ENCODE measurements around the gene THRB.
A peak's percentile ranks its signal among the peaks of the same experiment; 100 is the strongest.

The THRB gene

DNA sequence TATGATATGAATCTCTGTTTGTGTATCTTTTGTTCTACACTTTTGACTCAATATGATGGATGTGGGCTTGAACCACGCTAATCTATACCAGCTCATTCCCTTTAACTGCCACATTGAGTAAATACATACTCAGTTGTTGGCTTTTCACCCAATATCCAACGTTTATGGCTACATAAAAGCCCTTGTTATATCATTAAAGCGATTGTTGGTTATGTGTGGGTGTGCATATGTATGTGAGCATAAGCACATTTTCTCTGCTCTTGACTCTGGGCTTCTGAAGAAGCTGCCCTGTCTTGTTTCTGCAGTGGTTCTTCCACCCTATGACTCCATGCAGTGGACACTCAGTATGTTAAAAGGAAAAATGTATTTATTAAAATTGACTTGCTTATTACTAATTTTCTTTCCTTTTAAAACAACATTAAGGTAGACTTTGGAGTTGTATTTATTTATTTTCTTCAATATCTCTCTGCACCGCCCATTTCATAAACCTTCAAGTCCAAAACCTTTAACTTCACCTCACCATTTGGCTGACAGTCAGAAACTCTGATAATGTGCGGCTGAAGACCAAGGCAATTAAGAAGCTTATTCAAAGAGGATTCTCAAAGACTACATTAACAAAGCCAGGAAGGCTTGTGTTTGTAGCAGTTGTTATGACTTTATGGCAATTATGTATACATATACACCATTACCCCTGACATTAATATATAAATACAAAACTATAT is 156.1 kb downstream of the THRB start:
- Histone ChIP-seq H3K18ac (ENCODE audit: low read length) (no peak overlapping the region), H2BK120ac (ENCODE audit: low read depth, low read length) (no peak overlapping the region), H3K4ac (ENCODE audit: low read depth, low read length) (no peak overlapping the region), H3K4me2 (ENCODE audit: low read length) (no peak overlapping the region), H2AK5ac (ENCODE audit: low read length) (no peak overlapping the region), H2BK15ac (replicated peaks; ENCODE audit: low read depth) (no peak overlapping the region), H3K9ac (ENCODE audit: low read length) (no peak overlapping the region), H3K56ac (ENCODE audit: low read length) (no peak overlapping the region), H3K23ac (ENCODE audit: low read length) (no peak overlapping the region), H4K5ac (ENCODE audit: low read length) (no peak overlapping the region), H3K36me3 (ENCODE audit: control insufficient read depth, insufficient read depth, low read length) (no peaks in the 10 kb centered on the region), H4K8ac (ENCODE audit: low read depth, low read length) (no peak overlapping the region), H3K27ac (ENCODE audit: low read depth, low read length) (no peak overlapping the region), H3K79me1 (ENCODE audit: low read length) (no peaks in the 10 kb centered on the region), H3K79me2 (ENCODE audit: control insufficient read depth, insufficient read depth, low read length) (no peaks in the 10 kb centered on the region), H3K4me1 (ENCODE audit: control insufficient read depth, low read depth, low read length) (no peaks in the 10 kb centered on the region), H2BK5ac (ENCODE audit: low read length) (no peak overlapping the region), H3K27me3 (ENCODE audit: insufficient read depth, low read length, poor library complexity) (no peaks in the 10 kb centered on the region), H3K4me3 (ENCODE audit: low read length) (no peak overlapping the region)
- WGBS (ENCODE audit: extremely low coverage, insufficient coverage, low lambda C conversion rate), result no CpG with 5 or more reads among the region's 5 CpGs
- DNase-seq, result no peak

- no peaks in the 10 kb centered on the region for H3K36me3 ChIP-seq (ENCODE audit: control insufficient read depth, insufficient read depth, low read length)
- H3K4me2 ChIP-seq (ENCODE audit: low read length), result no peak overlapping the region
- no peak for DNase-seq
- H3K79me1 ChIP-seq (ENCODE audit: low read length), result no peaks in the 10 kb centered on the region
- H4K5ac ChIP-seq (ENCODE audit: low read length), result no peak overlapping the region
- no peak overlapping the region for H3K27ac ChIP-seq (ENCODE audit: low read depth, low read length)
- WGBS (ENCODE audit: extremely low coverage, insufficient coverage, low lambda C conversion rate), result no CpG with 5 or more reads among the region's 3 CpGs
- no peak overlapping the region for H2BK120ac ChIP-seq (ENCODE audit: low read depth, low read length)
- no peak overlapping the region for H2BK15ac ChIP-seq (replicated peaks; ENCODE audit: low read depth)
- H3K23ac ChIP-seq (ENCODE audit: low read length), result no peak overlapping the region
- H3K56ac ChIP-seq (ENCODE audit: low read length), result no peak overlapping the region
- H3K4me3 ChIP-seq (ENCODE audit: low read length), result no peak overlapping the region
- no peak overlapping the region for H3K9ac ChIP-seq (ENCODE audit: low read length)
- H3K4ac ChIP-seq (ENCODE audit: low read depth, low read length), result no peak overlapping the region
- no peaks in the 10 kb centered on the region for H3K4me1 ChIP-seq (ENCODE audit: control insufficient read depth, low read depth, low read length)
- no peak overlapping the region for H2BK5ac ChIP-seq (ENCODE audit: low read length)
- H3K27me3 ChIP-seq (ENCODE audit: insufficient read depth, low read length, poor library complexity), result no peaks in the 10 kb centered on the region
- no peak overlapping the region for H4K8ac ChIP-seq (ENCODE audit: low read depth, low read length)
- no peaks in the 10 kb centered on the region for H3K79me2 ChIP-seq (ENCODE audit: control insufficient read depth, insufficient read depth, low read length)
- H3K18ac ChIP-seq (ENCODE audit: low read length), result no peak overlapping the region
- no peak overlapping the region for H2AK5ac ChIP-seq (ENCODE audit: low read length)
Observed at GRCh38 chr3:24336101-24336500, 158.5 kb downstream of the THRB start.

DNA sequence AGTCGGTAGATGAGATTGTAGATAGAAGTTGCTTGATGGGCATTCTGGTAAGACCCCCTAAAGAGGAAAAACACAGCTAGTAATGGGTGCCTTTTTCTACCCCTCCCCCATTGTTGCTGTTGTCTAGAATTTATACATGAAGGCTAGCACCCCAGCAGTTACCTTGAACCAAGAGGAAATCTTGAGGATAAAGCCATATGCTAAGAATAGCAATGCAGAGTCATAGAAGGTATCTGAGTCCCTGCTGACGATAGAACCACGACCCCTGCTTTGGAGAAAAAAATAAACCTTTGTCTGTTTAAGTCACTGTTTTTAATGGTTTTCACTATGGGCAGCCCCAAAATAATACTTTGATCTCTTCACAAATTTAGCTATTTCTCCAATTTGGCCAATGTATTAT is 162.6 kb downstream of the THRB start:
- H3K9ac ChIP-seq (ENCODE audit: low read length), result no peak overlapping the region
- H3K4ac ChIP-seq (ENCODE audit: low read depth, low read length), result no peak overlapping the region
- H3K4me1 ChIP-seq (ENCODE audit: control insufficient read depth, low read depth, low read length), result no peaks in the 10 kb centered on the region
- no peaks in the 10 kb centered on the region for H3K27me3 ChIP-seq (ENCODE audit: insufficient read depth, low read length, poor library complexity)
- H3K4me2 ChIP-seq (ENCODE audit: low read length), result no peak overlapping the region
- H4K5ac ChIP-seq (ENCODE audit: low read length), result no peak overlapping the region
- H2BK5ac ChIP-seq (ENCODE audit: low read length), result no peak overlapping the region
- H3K36me3 ChIP-seq (ENCODE audit: control insufficient read depth, insufficient read depth, low read length), result no peaks in the 10 kb centered on the region
- no peak overlapping the region for H2BK15ac ChIP-seq (replicated peaks; ENCODE audit: low read depth)
- no peaks in the 10 kb centered on the region for H3K79me2 ChIP-seq (ENCODE audit: control insufficient read depth, insufficient read depth, low read length)
- H2BK120ac ChIP-seq (ENCODE audit: low read depth, low read length), result no peak overlapping the region
- no peak overlapping the region for H4K8ac ChIP-seq (ENCODE audit: low read depth, low read length)
- H3K27ac ChIP-seq (ENCODE audit: low read depth, low read length), result no peak overlapping the region
- WGBS (ENCODE audit: extremely low coverage, insufficient coverage, low lambda C conversion rate), result no CpG with 5 or more reads among the region's 3 CpGs
- no peak overlapping the region for H3K56ac ChIP-seq (ENCODE audit: low read length)
- DNase-seq, result no peak
- no peak overlapping the region for H2AK5ac ChIP-seq (ENCODE audit: low read length)
- H3K4me3 ChIP-seq (ENCODE audit: low read length), result no peak overlapping the region
- H3K23ac ChIP-seq (ENCODE audit: low read length), result no peak overlapping the region
- H3K79me1 ChIP-seq (ENCODE audit: low read length), result no peaks in the 10 kb centered on the region
- no peak overlapping the region for H3K18ac ChIP-seq (ENCODE audit: low read length)

GRCh38 chr3:24323272-24323671 is 171.4 kb downstream of the THRB start:
- Histone ChIP-seq H3K4ac (ENCODE audit: low read depth, low read length) (no peak overlapping the region), H3K4me1 (ENCODE audit: control insufficient read depth, low read depth, low read length) (no peaks in the 10 kb centered on the region), H4K5ac (ENCODE audit: low read length) (no peak overlapping the region), H2BK15ac (replicated peaks; ENCODE audit: low read depth) (no peak overlapping the region), H3K79me1 (ENCODE audit: low read length) (no peaks in the 10 kb centered on the region), H3K56ac (ENCODE audit: low read length) (no peak overlapping the region), H3K4me3 (ENCODE audit: low read length) (no peak overlapping the region), H3K4me2 (ENCODE audit: low read length) (no peak overlapping the region), H2BK5ac (ENCODE audit: low read length) (no peak overlapping the region), H3K36me3 (ENCODE audit: control insufficient read depth, insufficient read depth, low read length) (no peaks in the 10 kb centered on the region), H4K8ac (ENCODE audit: low read depth, low read length) (no peak overlapping the region), H3K79me2 (ENCODE audit: control insufficient read depth, insufficient read depth, low read length) (no peaks in the 10 kb centered on the region), H3K9ac (ENCODE audit: low read length) (no peak overlapping the region), H3K18ac (ENCODE audit: low read length) (no peak overlapping the region), H3K27me3 (ENCODE audit: insufficient read depth, low read length, poor library complexity) (no peaks in the 10 kb centered on the region), H3K23ac (ENCODE audit: low read length) (no peak overlapping the region), H2BK120ac (ENCODE audit: low read depth, low read length) (no peak overlapping the region), H2AK5ac (ENCODE audit: low read length) (no peak overlapping the region), H3K27ac (ENCODE audit: low read depth, low read length) (no peak overlapping the region)
- DNase-seq, result no peak

GRCh38 chr3:24320601-24321000 is 174.0 kb downstream of the THRB start:
- no peaks in the 10 kb centered on the region for H3K79me1 ChIP-seq (ENCODE audit: low read length)
- no peak overlapping the region for H3K4ac ChIP-seq (ENCODE audit: low read depth, low read length)
- no peak overlapping the region for H2BK15ac ChIP-seq (replicated peaks; ENCODE audit: low read depth)
- no peaks in the 10 kb centered on the region for H3K36me3 ChIP-seq (ENCODE audit: control insufficient read depth, insufficient read depth, low read length)
- no peak overlapping the region for H4K5ac ChIP-seq (ENCODE audit: low read length)
- no peaks in the 10 kb centered on the region for H3K79me2 ChIP-seq (ENCODE audit: control insufficient read depth, insufficient read depth, low read length)
- no peak overlapping the region for H3K4me3 ChIP-seq (ENCODE audit: low read length)
- no peak for DNase-seq
- no peak overlapping the region for H3K23ac ChIP-seq (ENCODE audit: low read length)
- H3K27ac ChIP-seq (ENCODE audit: low read depth, low read length), result no peak overlapping the region
- H3K56ac ChIP-seq (ENCODE audit: low read length), result no peak overlapping the region
- H4K8ac ChIP-seq (ENCODE audit: low read depth, low read length), result no peak overlapping the region
- H3K4me1 ChIP-seq (ENCODE audit: control insufficient read depth, low read depth, low read length), result no peaks in the 10 kb centered on the region
- H2AK5ac ChIP-seq (ENCODE audit: low read length), result no peak overlapping the region
- H3K27me3 ChIP-seq (ENCODE audit: insufficient read depth, low read length, poor library complexity), result no peaks in the 10 kb centered on the region
- H2BK120ac ChIP-seq (ENCODE audit: low read depth, low read length), result no peak overlapping the region
- no peak overlapping the region for H3K4me2 ChIP-seq (ENCODE audit: low read length)
- no peak overlapping the region for H2BK5ac ChIP-seq (ENCODE audit: low read length)
- no peak overlapping the region for H3K18ac ChIP-seq (ENCODE audit: low read length)
- H3K9ac ChIP-seq (ENCODE audit: low read length), result no peak overlapping the region

GRCh38 chr3:24318677-24319287 is 175.9 kb downstream of the THRB start:
- Histone ChIP-seq H2BK5ac (ENCODE audit: low read length) (no peak overlapping the region), H3K9ac (ENCODE audit: low read length) (no peak overlapping the region), H2BK120ac (ENCODE audit: low read depth, low read length) (no peak overlapping the region), H3K18ac (ENCODE audit: low read length) (no peak overlapping the region), H3K23ac (ENCODE audit: low read length) (no peak overlapping the region), H2BK15ac (replicated peaks; ENCODE audit: low read depth) (no peak overlapping the region), H4K8ac (ENCODE audit: low read depth, low read length) (no peak overlapping the region), H2AK5ac (ENCODE audit: low read length) (no peak overlapping the region), H3K56ac (ENCODE audit: low read length) (no peak overlapping the region), H3K79me2 (ENCODE audit: control insufficient read depth, insufficient read depth, low read length) (no peaks in the 10 kb centered on the region), H3K79me1 (ENCODE audit: low read length) (no peaks in the 10 kb centered on the region), H3K27me3 (ENCODE audit: insufficient read depth, low read length, poor library complexity) (no peaks in the 10 kb centered on the region), H3K4me2 (ENCODE audit: low read length) (no peak overlapping the region), H4K5ac (ENCODE audit: low read length) (no peak overlapping the region), H3K27ac (ENCODE audit: low read depth, low read length) (no peak overlapping the region), H3K4me1 (ENCODE audit: control insufficient read depth, low read depth, low read length) (no peaks in the 10 kb centered on the region), H3K4ac (ENCODE audit: low read depth, low read length) (no peak overlapping the region), H3K4me3 (ENCODE audit: low read length) (no peak overlapping the region), H3K36me3 (ENCODE audit: control insufficient read depth, insufficient read depth, low read length) (no peaks in the 10 kb centered on the region)
- no CpG with 5 or more reads among the region's 1 CpG for WGBS (ENCODE audit: extremely low coverage, insufficient coverage, low lambda C conversion rate)
- peak; percentile 26 for DNase-seq
